H1 (cell line): Measurements from ENCODE around the gene LGALS1. TPM values are rescaled to one million over a fixed set of nuclear protein-coding genes. Genes with fewer than 3 reads are reported as not detected.

Experiments
- CTCF ChIA-PET: fragments of 300-600 bp; sonication (Branson Sonifier 250); formaldehyde crosslinking; loops from one replicate; lab custom pipeline; 2021; ENCODE audit not compliant: partially characterized antibody; lab: Charles Lee
- POLR2A ChIA-PET: fragments of 300-600 bp; sonication (Branson Sonifier 250); formaldehyde crosslinking; loops from one replicate; lab custom pipeline; 2021; ENCODE audit warnings: inconsistent platforms; ENCODE audit not compliant: partially characterized antibody; lab: Charles Lee
- DNase-seq, 2 experiments: peaks; one replicate each; pipeline versions ENCODE4 v3.0.0 to v3.0.0-alpha.2; 2010 to 2022; ENCODE audit warnings: low spot score in 2 of 2, low read depth in 1 of 2, mixed read lengths in 1 of 2
- FAIRE-seq: peaks from 2 replicates; lab custom pipeline; 2011; peaks lifted over from hg19 to GRCh38; lab: Jason Lieb, UNC
- H2AFZ ChIP-seq: 2 replicates; pipeline ENCODE4 v1.8.1; 2012; ENCODE audit warnings: low read length, inconsistent platforms
- H2AK5ac ChIP-seq: 2 replicates; pipeline ENCODE4 v1.6.1; 2013; ENCODE audit warnings: low read depth, low read length
- H2BK120ac ChIP-seq: replicated peaks from 2 replicates; pipeline ENCODE3; 2013; ENCODE audit warnings: low read depth, low read length, inconsistent platforms
- H2BK12ac ChIP-seq: 2 replicates; pipeline ENCODE4 v1.6.1; 2013; ENCODE audit warnings: low read depth, low read length
- H2BK15ac ChIP-seq: 2 replicates; pipeline ENCODE4 v1.6.1; 2013; ENCODE audit warnings: low read length
- H2BK20ac ChIP-seq: 2 replicates; pipeline ENCODE4 v1.6.1; 2013; ENCODE audit warnings: low read length
- H2BK5ac ChIP-seq: 2 replicates; pipeline ENCODE4 v1.6.1; 2013; ENCODE audit warnings: low read depth, low read length
- H3K14ac ChIP-seq: 2 replicates; pipeline ENCODE4 v1.6.1; 2013; ENCODE audit warnings: inconsistent platforms; ENCODE audit not compliant: insufficient read length
- H3K18ac ChIP-seq: 2 replicates; pipeline ENCODE4 v1.6.1; 2013; ENCODE audit warnings: low read length; ENCODE audit errors: extremely low read depth
- H3K23ac ChIP-seq: 2 replicates; pipeline ENCODE4 v1.6.1; 2013; ENCODE audit warnings: inconsistent platforms; ENCODE audit not compliant: insufficient read length
- H3K23me2 ChIP-seq: 2 replicates; pipeline ENCODE4 v1.6.1; 2013; ENCODE audit warnings: low read depth, low read length
- H3K27ac ChIP-seq: 2 replicates; pipeline ENCODE4 v1.6.1; 2011; ENCODE audit warnings: low read depth, low read length, inconsistent platforms
- H3K27me3 ChIP-seq, 4 experiments: replicated peaks in 1 of 4; 1 replicate in 1 of 4; 2 replicates in 3 of 4; pipeline versions ENCODE4 v1.6.1 to v1.8.1; 2011 to 2013; ENCODE audit warnings: low read length in 3 of 4, mild to moderate bottlenecking in 3 of 4, inconsistent platforms in 2 of 4, mixed read lengths in 2 of 4, moderate library complexity in 1 of 4; ENCODE audit not compliant: control insufficient read depth in 3 of 4, insufficient read depth in 3 of 4; ENCODE audit errors: extremely low read depth in 1 of 4
- H3K36me3 ChIP-seq, 4 experiments: 2 replicates each; pipeline versions ENCODE4 v1.6.1 to v1.8.1; 2011 to 2013; ENCODE audit warnings: mild to moderate bottlenecking in 4 of 4, low read length in 3 of 4, moderate library complexity in 2 of 4, control low read depth in 1 of 4, inconsistent platforms in 1 of 4; ENCODE audit not compliant: insufficient read depth in 4 of 4, control insufficient read depth in 2 of 4
- H3K4ac ChIP-seq: replicated peaks from 2 replicates; pipeline ENCODE3; 2013; ENCODE audit warnings: low read length, low read depth, mixed read lengths, inconsistent platforms; ENCODE audit not compliant: insufficient read length
- H3K4me1 ChIP-seq, 4 experiments: replicated peaks in 1 of 4; 1 replicate in 1 of 4; 2 replicates in 3 of 4; pipeline versions ENCODE4 v1.6.1 to v1.8.1; 2011 to 2013; ENCODE audit warnings: low read length in 3 of 4, inconsistent platforms in 2 of 4, mixed read lengths in 1 of 4; ENCODE audit not compliant: insufficient read depth in 4 of 4, control insufficient read depth in 3 of 4
- H3K4me2 ChIP-seq, 2 experiments: 2 replicates each; pipeline versions ENCODE4 v1.6.1 to v1.8.1; 2011 to 2013; ENCODE audit warnings: low read depth in 2 of 2, low read length in 2 of 2, control low read depth in 1 of 2, inconsistent platforms in 1 of 2, mild to moderate bottlenecking in 1 of 2; ENCODE audit not compliant: insufficient read depth in 1 of 2
- H3K4me3 ChIP-seq, 4 experiments: fragments of 200-600, 300-600 bp in 1 of 4; sonication (generic), shearing (Covaris generic), sonication (Bioruptor Twin) in 1 of 4; 2 replicates each; pipeline versions ENCODE4 v1.5.1 to v1.8.1; 2011 to 2016; ENCODE audit warnings: low read length in 4 of 4, low read depth in 3 of 4, control low read depth in 2 of 4, inconsistent platforms in 2 of 4, mild to moderate bottlenecking in 2 of 4, mixed read lengths in 1 of 4, moderate library complexity in 1 of 4; ENCODE audit not compliant: insufficient read depth in 2 of 4; ENCODE audit errors: extremely low read depth in 1 of 4
- H3K56ac ChIP-seq: replicated peaks from 2 replicates; pipeline ENCODE3; 2013; ENCODE audit warnings: low read depth, mild to moderate bottlenecking, mixed read lengths, low read length, inconsistent platforms; ENCODE audit not compliant: insufficient read length
- H3K79me1 ChIP-seq: 2 replicates; pipeline ENCODE4 v1.6.1; 2013; ENCODE audit warnings: low read depth, low read length, control low read depth
- H3K79me2 ChIP-seq, 2 experiments: 2 replicates each; pipeline versions ENCODE4 v1.6.1 to v1.8.1; 2012 to 2013; ENCODE audit warnings: low read length in 2 of 2, mild to moderate bottlenecking in 2 of 2, inconsistent platforms in 1 of 2; ENCODE audit not compliant: insufficient read depth in 2 of 2, control insufficient read depth in 1 of 2
- H3K9ac ChIP-seq, 4 experiments: replicated peaks in 1 of 4; 1 replicate in 1 of 4; 2 replicates in 3 of 4; pipeline versions ENCODE4 v1.6.1 to v1.8.1; 2011 to 2013; ENCODE audit warnings: low read depth in 3 of 4, low read length in 3 of 4, control low read depth in 2 of 4, mild to moderate bottlenecking in 2 of 4, moderate library complexity in 2 of 4, inconsistent platforms in 1 of 4; ENCODE audit errors: extremely low read depth in 1 of 4
- H3K9me3 ChIP-seq, 2 experiments: 2 replicates each; pipeline versions ENCODE4 v1.6.1 to v1.8.1; 2012 to 2013; ENCODE audit warnings: mild to moderate bottlenecking in 2 of 2, moderate library complexity in 2 of 2, control low read depth in 1 of 2, inconsistent platforms in 1 of 2, low read depth in 1 of 2, low read length in 1 of 2, mixed read lengths in 1 of 2; ENCODE audit not compliant: insufficient read depth in 2 of 2
- H4K20me1 ChIP-seq, 2 experiments: replicated peaks in 1 of 2; 2 replicates each; pipeline versions ENCODE3 to v1.8.1; 2011 to 2013; ENCODE audit warnings: inconsistent platforms in 2 of 2, low read length in 2 of 2, mild to moderate bottlenecking in 1 of 2; ENCODE audit not compliant: insufficient read depth in 2 of 2, control insufficient read depth in 1 of 2
- H4K5ac ChIP-seq: 2 replicates; pipeline ENCODE4 v1.6.1; 2013; ENCODE audit warnings: low read length, low read depth, mixed read lengths, inconsistent platforms; ENCODE audit not compliant: insufficient read length
- H4K8ac ChIP-seq: 2 replicates; pipeline ENCODE4 v1.8.0; 2013; ENCODE audit warnings: mild to moderate bottlenecking, moderate library complexity, low read length, inconsistent platforms; ENCODE audit not compliant: insufficient read depth; ENCODE audit errors: extremely low read depth
- H4K91ac ChIP-seq: replicated peaks from 2 replicates; pipeline ENCODE3; 2013; ENCODE audit warnings: low read length, mixed read lengths, inconsistent platforms; ENCODE audit not compliant: insufficient read length
- BACH1 ChIP-seq: IDR thresholded peaks from 2 replicates; pipeline ENCODE4 v1.6.1; 2012; ENCODE audit warnings: low read length, improper control_type of control experiment
- BRCA1 ChIP-seq: IDR thresholded peaks from 2 replicates; pipeline ENCODE4 v1.6.1; 2012; ENCODE audit warnings: low read depth, low read length, improper control_type of control experiment
- CBX8 ChIP-seq: fragments of 300-800, 300-1000 bp; sonication (generic); IDR thresholded peaks from 2 replicates; pipeline ENCODE4 v1.7.1; 2016; ENCODE audit warnings: low read depth, low read length, borderline replicate concordance
- GTF2F1 ChIP-seq: IDR thresholded peaks from 2 replicates; pipeline ENCODE4 v1.6.1; 2012; ENCODE audit warnings: low read depth, low read length, improper control_type of control experiment, borderline replicate concordance
- JUN ChIP-seq: IDR thresholded peaks from 2 replicates; pipeline ENCODE4 v1.6.1; 2011; ENCODE audit warnings: low read depth, mild to moderate bottlenecking, improper control_type of control experiment, low read length
- NRF1 ChIP-seq: IDR thresholded peaks from 2 replicates; pipeline ENCODE4 v1.6.1; 2011; ENCODE audit warnings: mild to moderate bottlenecking, low read depth, low read length, improper control_type of control experiment
- RAD21 ChIP-seq, 2 experiments: IDR thresholded peaks in 1 of 2; conservative IDR thresholded peaks in 1 of 2; 2 replicates each; pipeline ENCODE4 v1.6.1; 2011; ENCODE audit warnings: low read depth in 2 of 2, low read length in 2 of 2, improper control_type of control experiment in 1 of 2, inconsistent platforms in 1 of 2, mild to moderate bottlenecking in 1 of 2, moderate library complexity in 1 of 2
- RBBP5 ChIP-seq: IDR thresholded peaks from 2 replicates; pipeline ENCODE4 v1.7.1; 2012; ENCODE audit warnings: low read depth, mild to moderate bottlenecking, inconsistent platforms, low read length, moderate library complexity, borderline replicate concordance
- SIN3A ChIP-seq, 2 experiments: IDR thresholded peaks in 1 of 2; conservative IDR thresholded peaks in 1 of 2; 2 replicates each; pipeline ENCODE4 v1.6.1; 2011 to 2012; ENCODE audit warnings: low read length in 2 of 2, improper control_type of control experiment in 1 of 2, low read depth in 1 of 2, mild to moderate bottlenecking in 1 of 2
- SP1 ChIP-seq: IDR thresholded peaks from 2 replicates; pipeline ENCODE4 v1.6.1; 2011; ENCODE audit warnings: low read depth, low read length
- SUZ12 ChIP-seq: fragments of 200-600 bp; sonication (generic); IDR thresholded peaks from 2 replicates; pipeline ENCODE4 v1.6.1; 2012; ENCODE audit warnings: mild to moderate bottlenecking, inconsistent platforms, low read length, moderate library complexity, mixed read lengths
- TAF7 ChIP-seq: optimal IDR thresholded peaks from 2 replicates; pipeline ENCODE3; 2011; ENCODE audit warnings: low read depth, mild to moderate bottlenecking, inconsistent platforms, low read length, moderate library complexity, borderline replicate concordance
- TEAD4 ChIP-seq: IDR thresholded peaks from 2 replicates; pipeline ENCODE4 v1.6.1; 2012; ENCODE audit warnings: low read depth, low read length, inconsistent platforms, mixed read lengths
- WGBS, 2 experiments: shearing (Covaris generic) in 1 of 2; methylation state at CpG; one replicate each; pipeline versions ENCODE4 v1.1.6 to v1.1.7; 2013 to 2015; ENCODE audit warnings: low lambda C conversion rate in 2 of 2, mixed read lengths in 2 of 2, inconsistent platforms in 1 of 2, low coverage in 1 of 2, missing lambda C conversion rate in 1 of 2; ENCODE audit not compliant: insufficient replicate concordance in 2 of 2, insufficient coverage in 1 of 2, insufficient read length in 1 of 2; ENCODE audit errors: extremely low coverage in 1 of 2, missing lambda C conversion rate in 1 of 2; 5-methylcytosine and 5-hydroxymethylcytosine counted together
- polyA plus RNA-seq, 7 experiments: library from polyadenylated mRNA; depleted of rRNA in 3 of 7; stranded (reverse) in 5 of 7; unstranded in 2 of 7; fragments of >200 nt in 5 of 7; fragments of 200-250 nt in 2 of 7; gene quantifications; 1 replicate in 5 of 7; 2 replicates in 1 of 7; 4 replicates in 1 of 7; pipeline versions ENCODE4 v1.2.1 to v1.2.3, GENCODE V29; 2011 to 2013; ENCODE audit warnings: missing spikeins in 2 of 7, mixed read lengths in 2 of 7
- total RNA-seq: library from RNA; stranded (reverse); fragmentation: NEBNext Ultra II Directional; extraction: Animal tissue kit (Norgen Biotek cat#: 25700); gene quantifications from 2 replicates; pipeline ENCODE4 v1.2.1, GENCODE V29; 2021

Gene LGALS1
- total and polyA plus RNA-seq, 2 of the 8 experiments (the other 6 are each of a cell fraction or from before 2014, with no cell fraction given), result 12.0 to 92.4 TPM

GRCh38 chr22:37626556-37627075 lies 48.8 kb upstream of the LGALS1 start:
- DNase-seq, result no peak
- whole genome bisulfite sequencing, 2 experiments, result 90% methylated on average over 9 of the region's 13 CpGs; no CpG with 5 or more reads in 1 of the 2 experiments
- H3K79me1 ChIP-seq, result 0 out of 2 replicates have a peak, but pooled peaks cover 2% of the 10 kb centered on the region
- no peak overlapping the region for H4K8ac ChIP-seq
- no peak overlapping the region for H2BK20ac ChIP-seq
- ChIA-PET CTCF (interaction anchor here (0.6 to 11.1 kb wide), 7 partner anchors 11 to 32 kb away, joined by 3 to 140 read pairs (median 9); partner anchors contain the start of genes PDXP and SH3BP1), POLR2A (interaction anchor here (1.1 to 7.6 kb wide), 9 partner anchors 8 to 123 kb away, joined by 3 to 63 read pairs (median 4); partner anchors contain the start of gene GGA1)
- H2AFZ ChIP-seq, result no peak overlapping the region
- no peaks in the 10 kb centered on the region for H3K27me3 ChIP-seq
- H2BK5ac ChIP-seq, result no peak overlapping the region
- no peak overlapping the region for H3K56ac ChIP-seq
- peaks cover 0 to 2% of the 10 kb centered on the region in 2 experiments for H4K20me1 ChIP-seq
- no peak overlapping the region for H3K4me3 ChIP-seq
- H3K4me1 ChIP-seq, result peaks cover 0 to 3% (median 0%) of the 10 kb centered on the region in 4 experiments; a peak in 3 of 7 replicates
- no peak overlapping the region for H4K91ac ChIP-seq
- no peak overlapping the region for H3K4ac ChIP-seq
- no peak overlapping the region for H3K23ac ChIP-seq
- no peaks in the 10 kb centered on the region for H3K23me2 ChIP-seq
- H4K5ac ChIP-seq, result no peak overlapping the region
- no peaks in the 10 kb centered on the region for H3K79me2 ChIP-seq
- H3K9me3 ChIP-seq, result no peaks in the 10 kb centered on the region
- FAIRE-seq, result no peak
- no peak overlapping the region for H3K14ac ChIP-seq
- H3K27ac ChIP-seq, result no peak overlapping the region
- no peak overlapping the region for H3K9ac ChIP-seq
- H2AK5ac ChIP-seq, result no peak overlapping the region
- no peak overlapping the region for H2BK120ac ChIP-seq
- peaks cover 0 to 6% (median 2%) of the 10 kb centered on the region in 4 experiments; a peak in 2 of 8 replicates for H3K36me3 ChIP-seq
- no peak overlapping the region for H2BK15ac ChIP-seq
- H3K18ac ChIP-seq, result no peak overlapping the region
- H2BK12ac ChIP-seq, result no peak overlapping the region
- no peak overlapping the region for H3K4me2 ChIP-seq
- no peak for TF ChIP-seq NRF1
- no peak for TF ChIP-seq BACH1
- no peak for TF ChIP-seq SUZ12
- TF ChIP-seq BRCA1, result no peak
- TF ChIP-seq SP1, result no peak
- TF ChIP-seq CBX8, result no peak
- TF ChIP-seq SIN3A (conservative IDR thresholded peaks at IDR 0.05 in 1 of 2, IDR thresholded peaks at IDR 0.05 in 1 of 2; ENCODE audit: low read depth in 1 of 2, low read length in 2 of 2), result no peak
- TF ChIP-seq TEAD4, result no peak
- no peak for TF ChIP-seq JUN
- no peak for TF ChIP-seq GTF2F1
- no peak for TF ChIP-seq RAD21 (IDR thresholded peaks at IDR 0.05 in 1 of 2, conservative IDR thresholded peaks at IDR 0.05 in 1 of 2; ENCODE audit: low read depth in 2 of 2, low read length in 2 of 2)
- no peak for TF ChIP-seq TAF7
- no peak for TF ChIP-seq RBBP5
